H1 (cell line): Measurements from ENCODE around the gene CACNA2D3. TPM values are rescaled to one million over a fixed set of nuclear protein-coding genes. Genes with fewer than 3 reads are reported as not detected.

Experiments
- CTBP2 ChIP-seq: IDR thresholded peaks from 2 replicates; pipeline ENCODE4 v1.7.0; 2011; ENCODE audit warnings: borderline replicate concordance, mild to moderate bottlenecking, moderate library complexity, mixed read lengths, low read length; ENCODE audit not compliant: insufficient read depth, insufficient read length
- FOSL1 ChIP-seq: IDR thresholded peaks from 2 replicates; pipeline ENCODE4 v1.6.1; 2011; ENCODE audit warnings: mild to moderate bottlenecking, low read depth, low read length, moderate library complexity; ENCODE audit not compliant: insufficient read depth
- JUN ChIP-seq: IDR thresholded peaks from 2 replicates; pipeline ENCODE4 v1.6.1; 2011; ENCODE audit warnings: low read depth, mild to moderate bottlenecking, improper control_type of control experiment, low read length
- JUND ChIP-seq: IDR thresholded peaks from 2 replicates; pipeline ENCODE4 v1.6.1; 2011; ENCODE audit warnings: mild to moderate bottlenecking, improper control_type of control experiment, low read length
- SUZ12 ChIP-seq: fragments of 200-600 bp; sonication (generic); IDR thresholded peaks from 2 replicates; pipeline ENCODE4 v1.6.1; 2012; ENCODE audit warnings: mild to moderate bottlenecking, inconsistent platforms, low read length, moderate library complexity, mixed read lengths
- TAF1 ChIP-seq: IDR thresholded peaks from 2 replicates; pipeline ENCODE4 v1.6.1; 2011; ENCODE audit warnings: mild to moderate bottlenecking, low read depth, low read length
- polyA plus RNA-seq, 7 experiments: library from polyadenylated mRNA; depleted of rRNA in 3 of 7; stranded (reverse) in 5 of 7; unstranded in 2 of 7; fragments of >200 nt in 5 of 7; fragments of 200-250 nt in 2 of 7; gene quantifications; 1 replicate in 5 of 7; 2 replicates in 1 of 7; 4 replicates in 1 of 7; pipeline versions ENCODE4 v1.2.1 to v1.2.3, GENCODE V29; 2011 to 2013; ENCODE audit warnings: missing spikeins in 2 of 7, mixed read lengths in 2 of 7
- total RNA-seq: library from RNA; stranded (reverse); fragmentation: NEBNext Ultra II Directional; extraction: Animal tissue kit (Norgen Biotek cat#: 25700); gene quantifications from 2 replicates; pipeline ENCODE4 v1.2.1, GENCODE V29; 2021
- TF ChIP-seq, protein P1 (sequence below), 3 experiments: IDR thresholded peaks; 1 replicate in 2 of 3; 2 replicates in 1 of 3; pipeline versions ENCODE4 v1.5.1 to v1.6.1; 2011; ENCODE audit warnings: low read length in 3 of 3, mild to moderate bottlenecking in 3 of 3, inconsistent platforms in 2 of 3, low read depth in 1 of 3, moderate library complexity in 1 of 3; ENCODE audit not compliant: insufficient read depth in 1 of 3; ENCODE audit errors: control extremely low read depth in 1 of 3

The CACNA2D3 gene
- total and polyA plus RNA-seq, 2 of the 8 experiments (the other 6 are each of a cell fraction or from before 2014, with no cell fraction given) = 1.5 to 1.8 TPM

- TF ChIP-seq, protein P1, sequence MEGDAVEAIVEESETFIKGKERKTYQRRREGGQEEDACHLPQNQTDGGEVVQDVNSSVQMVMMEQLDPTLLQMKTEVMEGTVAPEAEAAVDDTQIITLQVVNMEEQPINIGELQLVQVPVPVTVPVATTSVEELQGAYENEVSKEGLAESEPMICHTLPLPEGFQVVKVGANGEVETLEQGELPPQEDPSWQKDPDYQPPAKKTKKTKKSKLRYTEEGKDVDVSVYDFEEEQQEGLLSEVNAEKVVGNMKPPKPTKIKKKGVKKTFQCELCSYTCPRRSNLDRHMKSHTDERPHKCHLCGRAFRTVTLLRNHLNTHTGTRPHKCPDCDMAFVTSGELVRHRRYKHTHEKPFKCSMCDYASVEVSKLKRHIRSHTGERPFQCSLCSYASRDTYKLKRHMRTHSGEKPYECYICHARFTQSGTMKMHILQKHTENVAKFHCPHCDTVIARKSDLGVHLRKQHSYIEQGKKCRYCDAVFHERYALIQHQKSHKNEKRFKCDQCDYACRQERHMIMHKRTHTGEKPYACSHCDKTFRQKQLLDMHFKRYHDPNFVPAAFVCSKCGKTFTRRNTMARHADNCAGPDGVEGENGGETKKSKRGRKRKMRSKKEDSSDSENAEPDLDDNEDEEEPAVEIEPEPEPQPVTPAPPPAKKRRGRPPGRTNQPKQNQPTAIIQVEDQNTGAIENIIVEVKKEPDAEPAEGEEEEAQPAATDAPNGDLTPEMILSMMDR (IDR thresholded peaks at IDR 0.05; ENCODE audit: control extremely low read depth in 1 of 3, insufficient read depth in 1 of 3, low read depth in 1 of 3, low read length in 3 of 3) = peak in 2 of 3 experiments; percentile 8 to 24; a peak in 2 of 4 replicates
- TF ChIP-seq SUZ12 (peak; percentile 86), JUND (peak; percentile 19; the same call in 1 of the 2 replicates), JUN (no peak), FOSL1 (no peak), CTBP2 (peak; percentile 54), TAF1 (peak; percentile 33; the same call in 1 of the 2 replicates)
These were observed 1.5 kb upstream of the CACNA2D3 start (continued) for GRCh38 chr3:54120657-54121413.
